Esophagus mucosa (tissue), 1 donor: ENCODE measurements around the gene FGF9. TPM values are rescaled to one million over a fixed set of nuclear protein-coding genes. Genes with fewer than 3 reads are reported as not detected.
A peak's percentile ranks its signal among the peaks of the same experiment; 100 is the strongest.

Source experiments
- ATAC-seq: fragments of 200-7000 bp; cut with Tn5 transposase; one replicate; pipeline ENCODE4 v1.9.1; 2020
- total RNA-seq: library from RNA; stranded (reverse); gene quantifications from one replicate; pipeline ENCODE4 v1.2.4, GENCODE V29; 2023
- donor health status: DM: yes; HTN: yes; CAD: no.

The FGF9 gene
- total RNA-seq, result 0.04 TPM

DNA sequence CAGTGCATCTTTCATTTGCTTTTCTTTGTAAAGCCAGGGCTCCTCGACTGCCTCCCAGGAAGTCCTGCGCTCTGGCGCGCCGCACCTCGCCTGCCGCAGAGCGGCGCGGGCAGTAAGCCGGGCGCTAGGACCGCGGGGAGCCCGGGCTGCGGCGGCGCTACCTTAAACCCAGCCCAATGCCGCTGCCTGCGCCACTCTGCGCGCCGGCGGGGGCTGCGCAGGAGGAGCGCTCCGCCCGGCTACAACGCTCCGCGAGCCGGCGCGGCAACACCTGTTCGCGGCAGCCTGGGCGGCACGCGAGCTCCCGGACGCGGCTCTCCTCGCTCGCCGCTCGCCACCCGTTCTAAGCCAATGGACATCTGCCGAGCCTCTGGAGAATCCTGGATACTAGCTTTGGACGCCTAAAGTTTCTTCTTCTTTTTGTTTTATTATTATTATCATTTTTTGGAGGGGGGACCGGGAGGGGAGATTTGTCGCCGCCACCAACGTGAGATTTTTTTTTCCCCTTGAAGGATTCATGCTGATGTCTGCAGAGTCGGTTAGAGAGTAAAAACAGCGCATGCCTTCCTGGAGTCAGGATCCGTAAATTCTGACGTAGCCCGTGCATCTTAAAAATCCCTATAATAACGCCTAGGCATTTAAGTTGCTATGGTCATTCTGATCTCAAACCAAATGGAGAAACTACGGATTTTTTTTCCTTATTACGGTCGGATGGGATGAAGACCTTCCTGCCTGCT lies at the start of gene FGF9:
TSS of gene FGF9 (plus strand) at position 191 of the 737 bp plus-strand sequence. CDS start 840 bp downstream, outside the sequence.
- peak; percentile 95 for ATAC-seq

DNA sequence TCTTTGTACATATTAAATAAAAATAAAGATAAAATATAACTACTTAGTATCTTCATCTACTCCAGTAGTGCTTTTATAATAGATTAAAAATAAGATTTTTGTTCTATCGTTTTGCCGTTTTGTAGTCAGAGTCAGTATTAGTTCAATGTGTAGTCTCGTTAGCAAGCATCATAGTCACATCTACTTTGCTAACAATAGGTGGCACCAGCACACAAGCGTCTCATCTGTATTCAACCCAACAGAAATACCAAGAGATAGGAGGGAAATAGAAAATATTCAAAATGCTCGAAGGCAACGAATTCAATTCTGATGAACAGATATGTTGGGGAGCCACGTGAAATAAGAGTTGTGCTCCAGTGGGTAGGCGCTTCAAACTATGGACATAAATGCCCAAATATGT lies 45.5 kb upstream of the FGF9 start:
- ATAC-seq, result no peak

DNA sequence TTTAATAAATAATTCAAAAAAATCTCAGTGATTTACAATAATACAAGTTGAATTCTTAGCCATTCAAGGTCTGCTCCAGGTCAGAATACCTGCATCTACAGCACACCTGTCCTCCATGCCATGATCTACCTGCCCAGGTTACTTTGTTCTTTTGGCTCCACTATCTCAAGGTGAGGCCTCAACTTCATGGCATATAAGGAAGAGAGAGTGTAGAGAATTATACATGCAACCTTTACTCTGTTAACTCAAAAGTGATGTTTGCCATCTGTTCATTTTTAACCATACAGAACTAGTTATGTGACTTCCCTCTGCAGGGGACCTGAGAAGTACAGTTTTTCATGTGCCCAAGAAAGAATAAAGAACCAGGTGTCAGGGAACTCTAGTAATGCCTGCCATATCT lies 38.7 kb upstream of the FGF9 start:
- ATAC-seq, result no peak

DNA sequence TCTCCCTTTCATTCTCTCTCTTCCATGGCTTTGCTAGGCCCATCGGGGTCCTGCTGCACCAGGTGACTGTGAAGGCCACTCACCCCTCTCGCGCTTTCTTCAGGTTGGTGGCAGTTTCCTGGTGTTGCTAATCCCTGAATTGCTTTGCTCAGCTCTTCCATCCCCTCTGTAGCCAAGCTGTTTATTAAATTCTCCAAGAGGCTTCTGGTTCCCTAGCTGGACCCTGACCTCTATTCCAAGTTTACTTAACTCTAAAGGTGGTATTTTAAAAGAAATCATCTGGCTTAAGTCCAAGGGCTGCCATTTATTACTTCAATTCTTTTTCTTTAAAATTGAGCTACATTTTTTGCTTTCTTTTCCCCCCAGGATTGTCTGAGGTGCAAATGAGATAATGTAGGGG lies 34.2 kb upstream of the FGF9 start:
- no peak for ATAC-seq

DNA sequence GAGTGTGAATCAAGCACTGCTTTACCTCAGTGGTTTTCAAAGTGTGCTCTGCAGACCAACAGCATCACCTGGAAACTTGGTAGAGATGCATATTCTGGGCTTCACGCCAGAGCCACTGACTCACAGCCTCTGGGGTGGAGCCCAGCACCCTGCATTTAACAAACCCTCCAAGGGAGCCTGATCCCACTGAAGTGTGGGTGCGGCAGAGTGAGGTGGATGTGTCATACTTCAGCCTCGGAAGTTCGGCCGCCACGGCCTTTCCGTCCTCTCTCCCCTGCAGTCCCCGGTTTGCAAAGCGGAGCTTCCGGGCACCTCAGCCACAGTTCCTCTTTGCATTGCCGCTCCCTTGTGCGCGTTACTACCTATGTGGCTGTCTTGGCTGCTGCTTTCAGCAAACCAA lies 33.6 kb upstream of the FGF9 start:
- peak; percentile 100 for ATAC-seq

DNA sequence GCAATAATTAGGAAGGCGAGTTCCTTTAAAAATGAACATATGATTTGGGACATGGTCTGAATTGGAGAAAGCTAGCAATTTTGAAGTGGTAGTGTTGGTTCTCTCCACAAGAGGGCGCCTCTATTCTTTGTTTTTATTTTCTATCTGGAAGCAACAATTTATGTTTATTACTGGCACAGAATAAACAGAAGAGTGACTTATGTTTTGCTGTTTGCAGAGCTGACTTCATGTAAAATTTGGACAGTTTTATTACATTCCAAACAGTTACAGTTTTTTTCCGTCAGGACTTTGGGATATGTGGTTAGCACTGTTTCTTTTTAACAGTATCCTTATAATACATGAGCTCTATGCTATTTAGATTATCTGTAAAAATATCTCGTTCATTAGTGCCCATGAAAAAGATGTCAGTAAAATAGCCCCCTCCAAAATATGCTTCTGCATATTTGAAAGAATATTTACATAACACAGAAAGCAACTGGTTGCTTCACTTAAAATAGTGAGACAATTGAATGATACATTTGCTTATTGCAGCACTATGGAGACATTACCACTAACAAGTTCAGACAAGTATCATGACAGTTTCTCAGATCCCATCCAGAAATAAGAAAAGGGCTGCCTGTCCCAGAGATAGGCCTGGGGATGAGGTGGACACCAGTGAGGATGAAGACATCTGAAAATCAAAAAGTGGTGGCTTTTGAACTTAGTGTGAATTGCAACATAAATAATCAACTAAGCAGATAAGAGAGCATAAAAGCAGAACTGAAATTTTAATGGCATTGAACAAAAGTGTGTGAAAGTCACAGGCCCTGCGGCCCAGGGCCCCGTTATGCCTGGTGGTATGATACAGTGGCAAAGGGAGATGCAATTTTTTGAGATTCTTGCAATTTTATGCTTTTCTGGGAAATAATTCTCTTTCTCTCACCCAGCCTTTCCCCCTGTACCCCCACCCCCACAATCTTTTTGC lies 32.3 kb upstream of the FGF9 start:
- ATAC-seq, result no peak

DNA sequence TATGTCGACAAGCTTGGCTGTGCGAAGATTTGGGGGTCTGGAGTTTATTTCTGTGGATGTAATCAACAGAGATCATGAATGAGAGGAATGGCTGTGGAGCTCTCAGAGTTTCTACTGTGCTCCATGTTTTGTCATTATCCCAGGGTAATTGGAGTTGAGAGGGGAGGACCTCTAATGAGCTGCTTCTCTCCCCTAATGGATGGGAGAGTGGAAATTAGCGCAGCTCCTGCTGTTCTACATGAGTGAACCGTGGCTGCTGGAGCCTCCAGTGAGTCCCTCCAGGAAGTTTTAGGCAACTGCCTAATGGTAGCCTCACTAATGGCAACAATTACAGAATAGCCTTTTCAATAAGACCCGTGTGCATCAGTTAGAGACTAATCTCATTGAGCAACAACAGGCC lies 31.3 kb upstream of the FGF9 start:
- ATAC-seq, result no peak

DNA sequence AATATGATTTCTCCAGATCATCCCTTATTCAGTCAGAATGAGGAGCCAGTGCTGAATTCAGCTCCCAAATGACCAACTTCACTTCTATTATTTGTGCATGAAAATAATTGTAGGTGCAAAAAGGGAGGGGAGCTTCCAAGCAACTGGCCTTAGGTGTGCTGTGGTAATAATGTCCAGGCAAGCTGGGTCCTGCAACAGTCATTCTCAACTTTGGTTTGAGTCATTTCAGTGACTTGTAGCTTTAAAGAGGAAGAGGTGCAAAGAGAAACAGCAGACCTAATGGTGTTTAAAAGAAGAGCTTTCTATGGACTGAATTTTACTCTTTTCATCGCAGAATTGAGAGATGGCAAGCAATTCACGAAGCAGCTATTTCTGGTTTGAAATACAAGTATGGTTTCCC lies 29.2 kb upstream of the FGF9 start:
- ATAC-seq, result no peak

DNA sequence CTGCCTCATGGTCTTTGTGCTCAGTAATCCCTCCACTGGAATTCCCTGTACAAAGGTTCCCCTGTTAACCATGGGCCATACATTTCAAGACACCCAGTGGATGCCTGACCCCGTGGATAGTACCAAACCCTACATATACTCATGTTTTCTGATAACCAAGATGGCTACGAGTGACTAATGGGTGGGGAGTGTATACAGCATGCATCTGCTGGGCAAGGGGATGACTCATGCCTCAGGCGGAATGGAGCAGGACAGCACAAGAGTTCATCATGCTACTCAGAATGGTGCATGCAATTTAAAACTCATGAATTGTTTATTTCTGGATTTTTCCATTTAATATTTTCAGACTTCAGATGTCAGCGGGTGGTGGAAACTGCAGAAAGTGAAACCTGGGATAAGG lies 13.3 kb upstream of the FGF9 start:
- peak; percentile 89 for ATAC-seq

DNA sequence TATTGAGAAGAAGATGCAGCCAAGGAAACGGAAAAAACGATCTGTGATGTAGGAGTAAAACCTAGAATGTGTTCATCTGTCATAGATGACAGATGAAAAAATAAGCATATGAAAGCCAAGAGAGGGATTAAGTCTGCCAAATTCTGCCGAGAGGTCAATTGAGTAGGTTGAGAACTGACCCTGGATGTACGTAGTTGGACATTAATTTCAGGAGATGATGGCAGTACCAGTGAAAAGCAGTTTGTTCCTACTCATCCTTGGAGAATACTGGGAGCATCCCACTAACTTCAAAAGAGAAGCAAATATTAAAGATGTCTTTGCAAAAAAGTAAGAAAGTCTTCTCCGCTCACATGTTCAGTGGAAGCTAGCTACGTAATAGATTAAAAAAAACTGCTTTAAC lies 11.8 kb upstream of the FGF9 start:
- ATAC-seq, result no peak

DNA sequence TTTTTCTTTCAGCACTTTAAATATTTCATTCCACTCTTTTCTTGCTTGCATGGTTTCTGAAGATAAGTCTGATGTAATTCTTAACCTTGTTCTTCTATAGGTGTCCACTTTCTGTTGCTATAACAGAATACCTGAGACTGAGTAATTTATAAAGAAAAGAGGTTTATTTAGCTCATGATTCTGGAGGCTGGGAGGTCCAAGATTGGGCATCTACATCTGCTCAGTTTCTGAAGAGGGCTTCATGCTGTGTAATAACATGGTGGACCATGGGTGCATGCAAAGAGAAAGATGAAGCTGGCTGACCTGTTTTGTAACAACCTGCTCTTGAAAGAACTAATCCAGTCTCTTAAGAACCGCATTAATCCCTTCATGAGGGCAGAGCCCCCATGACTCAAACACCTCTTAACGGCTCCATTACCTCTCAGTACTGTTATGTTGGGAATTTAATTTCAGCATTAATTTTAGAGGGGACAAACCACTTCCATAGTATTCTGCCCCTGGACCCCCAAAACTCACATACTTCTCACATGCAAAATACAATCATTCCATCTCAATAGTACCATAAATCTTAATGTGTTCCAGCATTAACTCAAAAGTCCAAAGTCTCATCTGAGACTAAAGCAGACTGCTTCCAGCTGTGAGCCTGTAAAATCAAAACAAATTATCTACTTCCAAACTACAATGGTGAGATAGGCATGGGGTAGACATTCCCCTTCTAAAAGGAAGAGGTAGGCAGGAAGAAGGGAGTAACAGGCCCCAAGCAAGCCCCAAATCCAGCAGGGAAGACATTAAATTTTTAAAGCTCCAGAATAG lies 9.6 kb upstream of the FGF9 start:
- no peak for ATAC-seq

DNA sequence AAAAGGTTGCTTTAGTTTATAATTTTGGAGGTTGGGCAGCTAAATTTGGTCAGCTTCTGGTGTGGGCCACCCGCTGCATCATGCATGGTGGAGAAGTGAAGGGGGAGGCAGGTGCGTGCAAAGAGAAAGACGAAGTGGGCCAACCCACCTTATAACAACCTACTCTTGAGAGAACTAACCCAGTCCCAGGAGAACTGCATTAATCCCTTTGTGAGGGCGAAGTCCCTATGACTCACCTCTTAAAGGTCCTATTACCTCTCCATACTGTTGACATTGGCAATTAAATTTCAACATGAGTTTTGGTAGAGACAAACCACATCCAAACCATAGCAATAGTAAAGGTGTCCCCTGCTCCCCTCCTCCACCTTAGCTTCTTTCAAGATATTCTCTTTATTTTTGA lies 7.7 kb upstream of the FGF9 start:
- ATAC-seq, result peak; percentile 52

DNA sequence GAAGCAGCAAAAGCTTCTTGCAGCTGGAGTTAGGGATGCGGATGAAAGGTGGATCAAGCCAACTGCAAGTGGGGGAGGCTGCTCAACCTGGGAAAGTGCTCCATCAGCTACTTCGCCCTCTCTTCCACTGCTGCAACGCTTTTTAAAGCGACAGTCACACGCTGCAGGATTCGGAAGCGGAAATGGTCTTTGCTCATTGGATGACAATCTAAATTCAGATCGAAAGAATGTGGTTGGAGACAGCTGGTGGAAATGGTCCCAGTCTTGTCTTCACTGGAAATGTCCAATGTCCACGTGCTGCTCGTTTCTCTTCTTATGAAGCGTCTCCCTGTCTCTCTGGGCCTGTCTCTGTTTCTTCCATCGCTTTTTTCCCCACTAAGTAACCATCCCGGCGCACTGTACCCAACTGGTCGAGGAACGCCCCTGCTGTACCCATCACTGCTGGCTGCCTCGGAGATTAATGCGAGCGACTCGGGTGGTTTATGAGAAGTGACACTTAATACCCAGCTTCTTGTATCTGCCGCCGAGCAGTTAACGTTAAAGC lies 2.1 kb upstream of the FGF9 start:
- ATAC-seq, result no peak

DNA sequence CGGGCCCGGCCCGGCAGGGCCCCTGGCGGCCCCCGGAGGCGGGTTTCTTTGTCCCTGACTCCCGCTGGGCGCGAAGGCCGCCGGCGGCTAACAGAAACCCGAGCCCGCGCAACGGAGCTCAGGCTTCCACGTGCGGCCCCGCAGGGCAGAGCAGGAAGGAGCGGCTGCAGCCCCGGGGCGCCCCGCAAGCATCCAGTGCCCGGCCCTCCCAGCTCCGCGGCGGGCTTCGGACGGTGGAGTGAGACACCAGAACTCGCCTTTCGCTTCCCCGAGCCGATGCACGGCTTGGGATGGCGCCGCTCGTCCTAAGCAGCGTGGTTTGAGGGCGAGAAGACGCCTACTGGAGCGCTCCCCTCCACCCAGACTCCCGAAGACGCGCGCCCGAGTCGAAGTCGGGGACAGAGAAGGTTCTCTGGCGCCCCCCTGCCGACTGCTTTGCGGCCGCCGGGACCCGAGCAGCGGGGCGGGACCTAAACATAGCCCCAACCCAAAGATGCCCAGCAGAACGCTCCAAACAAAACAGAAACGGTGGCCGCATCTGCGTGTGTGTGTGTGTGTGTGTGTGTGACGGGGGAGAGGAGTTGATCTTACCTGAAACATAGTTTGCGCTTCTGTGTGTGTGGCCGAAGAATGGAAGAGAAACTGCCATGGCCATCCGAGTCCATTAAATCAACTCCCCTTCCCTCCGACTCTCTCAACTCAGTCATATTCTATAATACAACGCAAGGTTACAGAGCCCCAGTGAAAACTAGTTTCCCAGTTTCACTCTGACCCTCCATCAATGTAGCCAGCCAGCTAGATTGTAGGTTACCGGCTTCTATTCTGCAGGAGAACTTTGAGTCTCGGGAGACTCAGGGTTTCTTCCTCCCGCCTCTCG lies 629 bp upstream of the FGF9 start:
- peak; percentile 22 for ATAC-seq

DNA sequence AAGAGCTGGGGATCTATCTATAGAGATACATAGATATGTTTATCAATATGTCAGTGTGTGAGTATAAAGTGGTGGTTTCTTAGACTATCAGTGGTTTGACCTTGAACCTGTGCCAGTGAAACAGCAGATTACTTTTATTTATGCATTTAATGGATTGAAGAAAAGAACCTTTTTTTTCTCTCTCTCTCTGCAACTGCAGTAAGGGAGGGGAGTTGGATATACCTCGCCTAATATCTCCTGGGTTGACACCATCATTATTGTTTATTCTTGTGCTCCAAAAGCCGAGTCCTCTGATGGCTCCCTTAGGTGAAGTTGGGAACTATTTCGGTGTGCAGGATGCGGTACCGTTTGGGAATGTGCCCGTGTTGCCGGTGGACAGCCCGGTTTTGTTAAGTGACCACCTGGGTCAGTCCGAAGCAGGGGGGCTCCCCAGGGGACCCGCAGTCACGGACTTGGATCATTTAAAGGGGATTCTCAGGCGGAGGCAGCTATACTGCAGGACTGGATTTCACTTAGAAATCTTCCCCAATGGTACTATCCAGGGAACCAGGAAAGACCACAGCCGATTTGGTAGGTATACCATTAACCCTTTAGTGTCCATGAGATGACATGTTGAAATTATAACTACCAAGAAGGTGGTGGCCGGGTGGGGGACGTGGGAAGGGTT lies 880 bp downstream of the FGF9 start:
- no peak for ATAC-seq

DNA sequence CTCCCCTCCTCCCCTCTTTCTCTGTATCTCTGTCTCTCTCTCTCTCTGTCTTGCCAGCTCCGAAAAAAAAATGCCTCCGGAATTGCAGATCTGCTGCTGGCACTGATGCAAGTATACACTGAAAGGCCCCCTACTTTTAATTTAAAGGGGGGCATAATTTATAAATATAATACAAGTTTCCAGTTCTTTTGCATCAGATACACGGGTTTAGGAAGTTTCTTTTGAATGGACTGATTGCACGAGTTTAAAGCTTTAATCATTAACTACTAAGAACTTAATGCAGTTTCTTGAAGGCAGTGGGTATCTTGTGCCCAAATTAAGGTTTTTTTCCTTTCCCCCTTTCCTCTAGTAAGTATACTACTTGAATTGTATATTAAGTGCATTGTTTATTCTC lies 1.4 kb downstream of the FGF9 start:
- ATAC-seq, result no peak

DNA sequence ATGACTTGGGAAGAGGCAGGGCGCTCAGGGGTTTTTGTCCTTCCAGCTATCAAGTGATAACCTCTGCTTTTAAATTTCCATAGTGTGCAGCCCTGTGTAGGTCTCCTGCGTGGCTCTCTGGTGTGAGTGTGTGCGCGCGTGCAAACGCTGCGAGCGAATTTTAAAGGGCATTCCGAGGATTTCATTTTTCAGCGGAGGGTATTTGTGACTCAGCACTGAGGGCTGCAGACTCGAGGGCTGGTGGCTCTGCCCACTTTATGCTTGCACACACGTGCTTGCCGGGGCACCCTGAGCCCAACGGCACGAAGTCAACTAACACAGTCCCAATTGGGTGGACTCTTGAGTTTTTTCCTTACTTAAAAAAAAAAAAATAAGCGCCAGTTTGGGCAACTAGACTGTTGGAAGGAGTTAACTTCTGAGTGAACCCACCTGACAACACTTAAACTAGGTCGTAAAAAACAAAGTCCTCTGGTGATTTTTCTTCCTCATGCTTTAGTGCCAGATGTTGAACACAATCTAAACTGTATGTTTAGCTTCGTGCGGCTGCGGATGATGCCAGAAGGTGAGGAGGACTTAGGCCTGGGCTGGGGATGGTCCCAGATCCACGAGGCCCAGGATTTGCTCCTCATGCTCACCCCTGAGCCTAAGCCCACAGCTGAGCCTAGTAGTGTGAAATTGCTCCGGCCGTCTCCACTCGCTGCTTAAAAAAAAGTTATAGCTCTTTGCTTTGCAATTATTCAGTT lies 2.1 kb downstream of the FGF9 start:
- ATAC-seq, result no peak

DNA sequence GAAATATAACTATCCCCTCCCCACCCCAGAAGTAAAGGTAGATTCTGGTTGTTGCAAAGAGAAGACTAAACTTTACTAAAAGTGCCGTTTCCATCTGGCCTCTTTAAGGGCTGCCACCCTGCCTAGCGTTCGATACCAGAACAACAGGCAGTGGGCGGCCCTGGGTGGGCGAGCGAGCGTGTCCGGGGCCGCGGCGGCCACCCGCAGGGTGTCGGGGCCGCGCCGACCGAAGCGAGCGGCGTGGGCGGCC lies 2.6 kb downstream of the FGF9 start:
- no peak for ATAC-seq

DNA sequence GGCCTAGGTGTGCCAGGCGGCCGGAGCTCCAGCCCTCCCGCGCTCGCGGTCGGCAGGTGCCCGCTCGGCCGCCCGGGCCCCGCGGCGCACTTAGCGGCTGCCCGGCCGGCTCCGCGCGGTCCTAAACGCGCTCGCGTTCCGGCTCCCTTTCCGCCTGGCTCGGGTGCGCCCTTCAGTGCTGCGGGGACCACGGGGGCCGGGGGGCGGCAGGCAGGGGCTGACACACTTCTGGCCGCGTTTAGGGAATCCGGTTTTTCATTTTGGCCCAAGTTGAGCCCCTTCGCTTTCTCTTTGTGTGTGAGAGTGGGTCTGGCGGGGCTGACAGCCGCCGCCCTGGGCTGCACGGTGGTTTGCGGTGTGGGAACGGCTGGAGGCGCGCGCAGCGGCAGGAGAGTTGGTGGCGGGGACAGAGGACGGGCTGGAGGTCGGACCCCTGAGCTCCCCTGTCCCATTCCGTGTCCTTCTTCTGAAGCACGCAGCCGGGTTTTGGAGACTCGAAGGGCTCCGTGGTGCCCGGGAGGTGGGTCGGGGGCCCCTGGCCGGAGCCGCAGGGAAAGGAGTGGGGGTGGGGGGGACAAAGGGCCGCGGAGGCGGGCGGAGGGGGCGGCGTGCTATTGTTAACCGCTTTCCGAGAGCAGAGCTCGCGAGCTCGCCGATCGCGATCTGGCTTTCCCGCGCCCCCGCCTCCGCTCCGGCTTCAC lies 3.1 kb downstream of the FGF9 start:
- peak; percentile 31 for ATAC-seq

DNA sequence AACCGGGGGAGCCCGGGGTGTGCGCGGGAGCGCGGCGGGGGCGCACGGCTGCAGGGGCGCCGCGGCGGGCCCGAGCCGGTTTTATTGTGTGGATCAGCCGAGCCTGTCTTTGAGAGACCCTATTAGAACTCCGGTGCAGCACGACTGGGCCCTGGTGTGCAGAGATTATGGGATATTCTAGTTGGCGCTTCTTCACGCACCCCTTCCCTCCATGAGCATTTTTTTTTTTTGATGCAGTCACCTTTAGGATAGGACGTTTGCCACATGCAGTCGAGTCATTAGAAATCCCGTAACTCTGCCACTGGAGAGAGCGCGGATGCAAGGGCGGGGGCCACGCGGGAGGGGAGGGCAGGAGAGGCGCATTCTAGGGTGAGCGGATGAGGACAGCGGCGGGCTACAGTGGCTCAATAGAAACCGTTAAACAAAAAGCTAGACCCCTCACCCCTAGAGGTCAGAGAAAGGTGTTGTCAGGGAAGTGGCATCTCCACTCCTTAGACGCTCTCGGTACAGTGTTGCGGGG lies 3.7 kb downstream of the FGF9 start:
- ATAC-seq, result no peak
